ENCODE measurements around the gene IRF2.

IRF2 gene

DNA sequence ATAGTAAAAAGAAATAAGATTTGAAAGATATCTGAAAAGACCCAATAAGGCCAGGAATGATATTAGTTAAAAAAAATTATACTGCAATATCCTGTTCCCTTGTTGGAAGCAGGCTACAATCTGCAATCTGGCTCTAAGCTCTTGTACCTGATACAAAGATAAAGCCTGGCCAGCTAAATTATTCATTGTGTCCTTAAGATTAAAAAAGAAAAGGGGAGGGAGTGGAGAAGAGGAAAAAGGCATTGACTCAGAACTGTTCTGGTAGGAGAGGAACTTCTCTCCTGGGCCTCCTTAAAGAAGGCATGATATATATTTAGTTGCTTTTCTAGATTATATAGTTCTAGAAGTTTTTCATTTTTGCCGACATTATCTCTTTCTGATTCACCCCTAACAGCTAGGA, 46.7 kb downstream of the IRF2 start:
- no peak for DNase-seq

DNA sequence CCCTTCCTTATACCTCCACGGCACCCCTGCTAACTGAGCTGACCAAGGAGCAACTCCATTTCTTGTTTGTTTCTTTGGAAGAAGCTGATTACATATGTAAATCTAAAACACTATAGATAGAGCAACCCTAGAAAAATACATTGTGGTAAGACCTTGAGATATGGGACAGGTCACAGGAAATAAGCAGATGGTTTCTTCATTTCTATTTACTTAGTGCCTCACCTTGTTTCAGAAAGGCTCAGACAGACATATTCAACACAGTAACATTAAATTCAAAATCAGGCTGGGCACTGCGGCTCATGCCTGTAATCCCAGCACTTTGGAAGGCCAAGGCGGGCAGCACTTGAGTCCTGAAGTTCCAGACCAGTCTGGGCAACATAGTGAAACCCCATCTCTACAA, 47.3 kb downstream of the IRF2 start:
- no peak for DNase-seq

DNA sequence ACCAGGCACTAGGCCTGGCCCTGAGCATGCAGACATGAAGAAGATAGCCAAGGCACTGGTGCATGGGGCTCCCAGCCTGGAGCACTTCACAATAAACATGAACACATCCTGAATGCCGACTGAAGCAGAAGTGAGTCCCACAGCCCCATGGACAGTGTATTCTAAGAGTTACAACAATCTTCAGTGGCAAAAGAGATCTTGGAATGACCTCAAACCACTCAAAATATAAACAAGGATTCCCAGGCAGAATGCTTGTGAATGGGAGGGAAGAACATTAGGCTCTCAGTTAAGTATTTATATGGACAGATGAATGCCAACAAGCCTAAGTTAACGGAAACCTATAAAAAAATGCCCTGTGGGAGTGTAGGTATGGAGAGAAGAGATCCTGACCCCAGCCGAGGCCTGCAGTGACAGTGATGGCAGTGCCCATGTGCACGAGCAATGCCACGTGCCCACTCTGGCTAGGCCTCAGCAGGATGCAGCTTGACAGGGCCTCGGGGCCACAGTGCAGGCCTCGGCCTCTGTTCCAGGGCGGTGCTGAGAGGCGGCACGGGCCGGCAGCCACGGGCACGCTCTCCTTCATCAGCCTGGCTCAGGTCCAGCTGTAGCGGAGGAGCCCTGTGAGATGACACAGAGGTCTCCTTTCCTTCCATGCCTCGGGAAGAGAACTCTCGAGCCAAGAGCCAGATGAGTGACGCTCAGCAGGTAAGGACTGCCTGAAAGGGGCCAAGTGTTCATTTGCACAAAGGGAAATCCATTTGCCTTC, 49.2 kb downstream of the IRF2 start:
- no peak for DNase-seq

DNA sequence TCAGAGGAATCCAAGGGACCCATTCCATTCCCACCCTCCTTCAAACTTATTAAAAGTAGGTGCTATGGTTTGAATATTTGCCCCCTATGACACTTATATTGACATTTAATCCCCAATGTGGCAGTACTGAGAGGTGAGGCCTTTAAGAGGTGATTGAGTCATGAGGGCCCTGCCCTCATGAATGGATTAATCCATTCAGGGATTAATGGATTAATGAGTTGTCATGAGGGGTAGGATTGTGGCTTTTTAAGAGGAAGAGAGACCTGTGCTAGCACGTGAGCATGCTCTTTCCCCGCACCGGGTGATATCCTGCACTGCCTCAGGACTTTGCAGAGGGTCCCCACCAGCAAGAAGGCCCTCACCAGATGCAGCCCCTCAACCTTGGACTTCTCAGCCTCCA, 50.1 kb downstream of the IRF2 start:
- no peak for DNase-seq

DNA sequence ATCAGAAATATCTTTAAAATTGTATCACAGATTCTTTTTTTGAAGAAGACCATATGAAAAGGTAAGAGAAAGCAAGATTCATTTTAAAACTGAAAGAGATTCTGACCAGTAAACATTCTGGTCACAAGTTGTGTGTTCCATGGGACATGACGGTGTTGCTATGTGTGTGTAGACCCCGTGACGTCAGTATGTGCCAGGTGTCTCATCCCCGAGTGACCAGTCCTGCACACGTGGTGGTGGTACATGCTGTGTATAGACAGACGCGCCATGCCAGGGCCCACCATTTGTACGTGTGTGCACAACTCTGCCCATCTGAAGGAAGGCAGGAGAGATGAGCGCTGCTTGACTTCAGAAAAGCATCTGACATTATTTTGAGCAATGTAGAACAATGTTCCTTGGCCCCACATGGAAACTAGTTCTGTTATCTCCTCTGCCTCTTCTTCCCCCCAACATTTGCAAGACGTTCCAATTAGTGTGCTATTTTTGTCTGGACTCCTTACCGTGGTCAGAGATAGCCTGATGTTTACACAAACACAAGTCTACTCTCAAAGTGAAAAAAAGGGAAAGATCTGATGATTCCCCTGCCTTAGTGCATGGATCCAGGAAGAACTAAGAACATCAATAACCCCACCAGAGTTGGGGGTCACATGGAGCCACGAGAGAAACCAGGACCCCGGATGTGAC, 51.2 kb downstream of the IRF2 start:
- DNase-seq = no peak

DNA sequence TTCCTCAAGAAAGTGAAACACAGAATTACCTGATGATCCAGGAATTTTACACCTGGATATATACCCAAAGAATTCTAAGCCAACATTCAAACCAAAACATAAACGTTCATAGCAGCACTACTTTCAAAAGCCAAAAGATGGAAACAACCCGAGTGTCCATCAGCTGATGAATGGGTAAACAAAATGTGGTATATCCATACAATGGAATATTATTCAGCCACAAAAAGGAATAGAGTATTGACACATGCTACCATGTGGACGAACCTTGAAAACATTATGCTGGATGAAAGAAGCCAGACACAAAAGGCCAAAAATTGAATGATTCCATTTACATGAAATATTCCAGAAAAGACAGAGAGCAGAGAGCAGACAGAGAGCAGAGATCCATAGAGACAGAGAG, 52.0 kb downstream of the IRF2 start:
- DNase-seq = no peak

DNA sequence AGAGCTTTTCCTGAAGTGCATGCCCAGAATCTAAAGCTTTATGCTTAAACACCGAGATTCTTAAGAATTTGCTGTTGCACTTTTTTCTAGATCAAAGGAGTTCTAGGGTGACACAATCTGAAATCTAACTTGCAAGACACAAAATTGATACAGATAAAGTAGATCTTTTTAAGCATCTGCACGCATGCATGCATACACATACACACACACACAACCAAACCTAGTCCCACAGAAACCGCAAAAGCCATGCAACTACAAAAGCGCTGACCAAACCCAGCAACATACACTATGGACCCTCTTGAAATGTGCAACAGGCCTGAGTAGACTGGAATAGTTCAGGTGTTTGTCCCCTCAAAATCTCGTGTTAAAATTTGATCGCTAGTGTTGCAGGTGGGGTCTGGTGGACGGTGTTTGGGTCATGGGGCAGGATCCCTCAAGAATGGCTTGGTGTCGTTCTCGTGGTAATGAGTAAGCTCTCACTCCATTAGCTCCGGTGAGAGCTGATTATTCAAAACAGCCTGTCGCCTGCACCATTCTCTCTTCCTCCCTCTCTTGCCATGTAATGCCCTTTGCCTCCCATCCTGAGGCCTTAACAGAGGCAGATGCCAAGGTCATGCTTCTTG, 52.7 kb downstream of the IRF2 start:
- DNase-seq = no peak

DNA sequence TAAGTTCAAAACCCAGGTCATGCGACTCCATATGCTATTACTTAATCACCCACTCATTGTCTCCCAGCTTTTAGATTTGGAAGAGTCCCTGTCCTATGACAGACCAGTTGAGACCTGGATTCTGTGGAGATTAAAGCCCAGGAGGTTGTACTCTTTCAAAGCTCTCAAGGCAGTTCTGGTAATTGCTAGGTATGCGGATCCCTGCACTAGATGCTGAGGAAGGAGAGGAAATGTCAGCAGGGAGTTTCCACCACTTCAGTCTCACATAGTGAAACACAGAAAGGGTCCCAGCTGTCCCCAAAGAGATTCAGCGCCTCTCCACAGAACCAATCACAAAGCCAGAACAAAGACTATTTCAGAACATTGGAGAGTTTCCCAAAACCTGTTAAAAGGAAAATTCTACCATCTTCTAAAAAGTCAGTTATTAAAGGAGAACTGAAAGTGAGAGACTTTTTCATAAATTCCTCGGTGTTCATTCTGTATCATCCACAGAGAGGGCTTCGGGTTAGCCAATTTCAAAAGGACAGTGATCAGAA, 53.4 kb downstream of the IRF2 start:
- no peak for DNase-seq

DNA sequence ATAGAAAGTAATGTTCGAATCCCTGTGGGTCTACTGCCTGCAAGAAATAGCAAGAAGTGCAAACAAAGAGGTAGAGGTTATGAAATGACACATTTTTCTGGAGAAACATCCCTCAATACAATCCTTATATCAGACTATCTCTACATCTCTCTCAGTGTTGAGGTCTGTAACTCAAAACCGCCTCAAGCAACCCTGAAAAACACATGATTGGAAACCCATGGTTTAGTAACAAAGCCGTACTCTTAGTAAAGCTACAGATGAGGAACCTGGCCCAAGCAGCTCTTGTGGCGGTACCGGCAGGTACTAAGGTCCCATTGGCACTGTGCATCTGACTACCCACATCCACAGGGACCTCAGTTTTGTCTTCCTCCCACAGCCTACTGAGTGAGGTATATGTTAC, 53.9 kb downstream of the IRF2 start:
- no peak for DNase-seq

DNA sequence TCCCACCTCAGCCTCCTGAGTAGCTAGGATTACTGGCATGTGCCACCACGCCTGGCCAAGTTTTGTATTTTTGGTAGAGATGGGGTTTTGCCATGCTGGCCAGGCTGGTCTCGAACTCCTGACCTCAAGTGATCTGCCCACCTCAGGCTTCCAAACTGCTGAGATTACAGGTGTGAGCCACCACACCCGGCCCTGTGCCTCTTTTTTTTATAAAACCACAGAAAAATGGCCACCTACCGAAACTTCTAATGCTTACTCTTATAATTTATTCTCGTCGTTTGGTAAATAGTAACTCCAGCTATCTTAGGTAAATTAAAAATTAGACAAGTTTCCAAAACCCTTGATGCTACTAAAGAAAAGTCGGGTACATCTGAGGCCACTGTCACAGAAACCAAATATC, 54.4 kb downstream of the IRF2 start:
- no peak for DNase-seq

DNA sequence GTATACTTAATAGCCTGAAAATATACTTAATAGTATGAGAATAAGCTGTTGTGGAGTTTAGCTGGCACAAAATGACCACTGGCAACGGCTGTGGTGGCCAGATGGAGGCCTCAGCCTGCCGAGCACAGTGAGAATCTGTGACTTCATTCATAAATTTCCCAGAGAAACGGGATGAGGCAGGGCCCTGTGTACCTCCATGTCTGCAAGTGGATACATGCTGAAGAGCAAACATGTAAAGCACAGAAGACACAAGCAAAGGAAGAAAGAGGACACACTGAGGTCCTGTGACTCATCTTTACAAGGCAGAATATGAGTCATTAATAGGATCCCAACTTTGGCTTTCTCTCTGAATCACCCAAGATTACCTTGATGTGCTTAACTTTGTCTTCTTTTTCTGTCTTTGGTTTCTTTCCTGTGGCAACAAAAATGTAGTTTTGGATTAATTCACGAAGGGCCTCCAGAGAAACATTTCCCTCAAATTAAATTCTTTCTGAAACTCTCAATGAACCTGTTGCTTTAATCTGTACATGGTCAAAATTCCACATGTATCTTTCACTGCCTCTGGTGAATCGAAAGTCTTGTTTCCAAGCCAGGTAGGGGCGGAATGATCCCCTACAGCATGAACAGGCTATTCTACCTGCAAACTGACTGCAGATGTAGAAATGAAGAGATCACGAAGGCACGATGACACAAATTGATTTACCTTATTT, 56.4 kb downstream of the IRF2 start:
- DNase-seq = no peak

DNA sequence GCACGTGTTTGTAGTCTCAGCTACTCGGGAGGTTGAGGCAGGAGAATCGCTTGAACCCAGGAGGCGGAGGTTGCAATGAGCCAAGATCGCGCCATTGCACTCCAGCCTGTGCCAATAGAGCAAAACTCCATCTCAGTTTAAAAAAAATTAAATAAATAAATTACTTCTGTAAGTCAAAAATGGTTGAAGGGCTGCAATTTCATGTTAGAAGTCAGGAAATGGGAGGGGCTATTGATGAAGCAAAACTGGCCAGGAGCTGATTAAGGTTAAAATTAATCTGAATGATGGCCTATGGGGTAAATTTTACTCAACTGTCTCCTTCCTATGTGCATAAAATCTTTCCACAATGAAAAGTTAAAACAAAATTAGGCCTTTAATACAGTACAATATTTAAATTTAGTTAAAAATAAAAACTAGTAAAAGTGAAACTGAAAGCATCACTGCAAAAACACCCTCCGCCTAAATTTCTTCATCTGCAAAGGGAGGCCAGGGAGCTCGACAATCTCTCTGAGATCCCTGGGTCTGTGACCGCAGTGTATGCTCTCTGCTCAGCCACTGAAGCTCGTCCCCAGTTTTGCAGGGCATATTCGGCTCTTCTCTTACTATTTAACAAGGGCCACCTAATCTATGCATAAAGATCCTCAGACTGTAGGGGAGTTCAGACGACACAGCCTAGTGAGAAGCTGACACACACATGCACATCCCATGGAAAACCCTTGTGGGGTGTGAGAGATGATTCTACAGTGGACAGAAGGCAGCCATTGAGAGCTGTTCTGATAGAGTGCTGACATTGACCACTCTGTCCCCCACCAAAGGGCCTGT, 57.2 kb downstream of the IRF2 start:
- DNase-seq = no peak

DNA sequence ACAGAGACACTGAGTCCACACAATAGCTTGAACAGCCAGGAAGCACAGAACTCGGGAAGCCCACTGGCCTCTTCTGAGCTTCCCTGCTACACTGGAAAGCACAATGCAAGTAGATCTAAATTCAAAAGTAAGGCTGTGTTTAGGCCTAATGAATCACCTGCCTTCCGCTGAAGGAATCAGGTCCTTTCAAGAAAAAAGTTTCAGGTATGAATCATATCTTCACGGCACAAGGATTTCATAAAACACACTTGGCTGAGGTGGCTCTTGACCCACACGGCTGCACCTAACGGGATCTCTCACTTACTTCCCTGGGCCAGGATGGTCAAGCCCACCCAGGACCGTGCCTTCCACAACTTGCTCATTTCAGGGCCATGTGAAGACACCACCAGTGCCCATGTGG, 59.3 kb downstream of the IRF2 start:
- DNase-seq = no peak

DNA sequence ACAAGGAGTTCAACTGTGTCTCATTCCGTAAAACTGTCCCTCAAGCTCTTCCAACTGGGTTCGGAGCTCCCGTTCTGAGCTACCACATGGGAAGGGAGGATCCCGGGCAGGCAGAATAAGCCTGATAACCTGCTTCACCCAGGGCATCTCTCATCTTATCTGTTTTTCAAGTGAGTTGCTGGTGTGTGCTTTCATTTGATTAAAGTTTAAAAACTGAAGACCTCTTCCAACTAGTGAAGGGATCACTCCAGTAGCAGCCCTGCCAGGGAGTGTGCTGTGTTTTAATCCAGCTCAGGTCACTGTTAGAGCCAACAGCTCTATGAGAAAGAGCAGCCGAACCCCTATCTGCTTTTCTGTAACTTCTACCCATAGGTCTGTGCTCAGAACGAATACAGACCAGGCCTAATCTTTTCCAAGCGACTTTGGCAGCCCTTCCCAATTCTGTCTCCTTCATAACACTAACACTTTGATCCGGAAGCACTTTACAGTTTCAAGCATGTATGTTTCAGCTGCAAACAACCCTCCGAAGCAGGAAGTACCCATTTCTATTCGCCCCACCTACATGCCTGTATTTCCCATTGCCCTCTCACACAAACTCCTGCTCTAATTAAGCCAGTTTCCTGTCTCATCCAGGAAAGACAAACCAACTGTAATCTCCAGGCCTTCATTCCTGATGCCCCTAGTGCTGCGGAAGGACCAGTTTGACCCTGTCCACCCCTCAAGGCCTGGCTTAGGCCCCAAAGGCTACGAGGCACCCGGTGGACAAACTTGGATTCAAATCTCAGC, 60.9 kb downstream of the IRF2 start:
- no peak for DNase-seq

DNA sequence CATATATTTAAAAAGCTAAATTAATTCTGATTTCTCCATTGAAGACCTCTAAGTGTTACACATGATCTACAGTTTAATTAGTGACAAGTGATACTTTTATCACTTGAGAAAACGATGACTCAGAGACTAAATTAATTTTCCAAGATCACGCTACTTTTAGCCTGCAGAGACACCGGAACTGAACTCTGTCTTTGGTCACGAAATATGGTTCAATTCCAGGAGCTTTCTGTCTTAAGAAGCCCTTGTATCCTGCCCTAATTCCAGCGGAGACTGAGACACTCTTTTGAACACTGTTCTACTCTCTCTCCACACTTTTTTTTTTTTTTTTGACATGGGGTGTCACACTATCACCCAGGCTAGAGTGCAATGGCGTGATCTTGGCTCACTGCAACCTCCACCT, 63.6 kb downstream of the IRF2 start:
- DNase-seq = no peak

DNA sequence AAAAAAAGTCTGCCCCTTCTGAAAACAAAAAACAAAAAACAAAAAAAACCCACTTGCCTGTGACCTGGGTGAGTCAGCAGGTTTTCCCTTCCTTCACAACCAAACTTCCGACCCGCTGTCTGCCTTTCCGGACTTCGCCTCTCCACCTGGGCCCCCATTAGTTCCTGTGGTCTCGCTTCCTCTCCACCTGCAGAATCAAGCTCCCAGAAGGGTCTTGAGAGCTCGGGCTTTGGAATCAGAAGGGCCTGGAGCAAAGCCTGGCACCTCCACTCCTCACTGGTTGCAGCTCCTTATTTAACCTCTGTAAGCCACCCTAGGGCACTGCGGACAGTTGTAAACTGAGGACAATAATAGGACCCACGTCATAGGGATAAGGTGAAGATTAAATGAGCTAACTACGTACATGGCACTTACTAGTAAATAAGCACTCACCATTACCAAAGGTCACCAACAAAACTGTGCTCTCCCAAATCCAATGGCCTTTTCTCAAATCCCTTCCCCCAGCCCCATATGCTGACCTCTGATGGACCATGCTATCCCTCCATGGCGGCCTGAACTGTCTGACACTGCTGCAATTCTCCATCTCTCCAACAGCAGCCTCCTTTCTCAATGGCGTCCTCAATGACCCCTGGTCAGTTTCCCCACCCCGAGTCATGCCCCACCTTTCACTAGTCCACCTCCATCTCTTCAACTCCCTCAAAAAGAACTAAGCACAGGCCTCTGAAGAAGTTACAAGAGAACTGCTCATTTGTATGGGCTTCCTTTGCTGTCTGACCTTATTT, 64.2 kb downstream of the IRF2 start:
- DNase-seq = no peak

DNA sequence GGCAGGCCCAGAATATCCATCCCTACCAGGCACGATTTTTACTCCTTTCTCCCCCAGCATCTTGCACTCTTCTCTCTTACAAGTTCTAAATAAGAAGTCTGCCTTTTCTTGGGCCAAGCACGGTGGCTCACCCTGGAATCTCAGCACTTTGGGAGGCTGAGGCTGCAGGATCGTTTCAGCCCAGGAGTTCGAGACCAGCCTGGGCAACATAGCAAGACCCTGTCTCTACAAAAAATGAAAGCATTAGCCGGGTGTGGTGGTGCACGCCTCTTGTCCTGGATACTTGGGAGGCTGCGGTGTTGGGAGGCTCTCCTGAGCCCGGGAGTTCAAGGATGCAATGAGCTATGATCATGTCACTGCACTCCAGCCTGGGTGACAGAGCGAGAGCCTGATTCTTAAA, 64.8 kb downstream of the IRF2 start:
- no peak for DNase-seq

DNA sequence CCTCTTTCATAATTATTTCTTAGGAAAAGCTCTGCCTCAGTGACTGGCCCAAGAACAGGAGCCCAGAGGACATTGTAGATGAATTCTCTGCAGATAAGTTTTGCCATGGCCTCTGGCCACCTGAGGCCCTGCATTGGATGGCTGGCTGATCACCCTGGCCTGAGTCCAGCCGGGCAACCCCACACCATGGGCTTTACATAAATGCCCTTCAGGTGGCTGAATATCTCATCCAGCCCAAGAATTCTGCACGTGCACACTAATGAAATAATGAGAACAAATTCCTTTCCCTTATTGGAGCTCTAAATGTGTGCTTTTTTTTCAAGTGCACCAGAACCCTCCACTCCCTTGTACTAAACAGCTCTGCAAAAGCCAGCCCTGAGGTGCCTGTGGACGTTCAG, 65.7 kb downstream of the IRF2 start:
- no peak for DNase-seq

DNA sequence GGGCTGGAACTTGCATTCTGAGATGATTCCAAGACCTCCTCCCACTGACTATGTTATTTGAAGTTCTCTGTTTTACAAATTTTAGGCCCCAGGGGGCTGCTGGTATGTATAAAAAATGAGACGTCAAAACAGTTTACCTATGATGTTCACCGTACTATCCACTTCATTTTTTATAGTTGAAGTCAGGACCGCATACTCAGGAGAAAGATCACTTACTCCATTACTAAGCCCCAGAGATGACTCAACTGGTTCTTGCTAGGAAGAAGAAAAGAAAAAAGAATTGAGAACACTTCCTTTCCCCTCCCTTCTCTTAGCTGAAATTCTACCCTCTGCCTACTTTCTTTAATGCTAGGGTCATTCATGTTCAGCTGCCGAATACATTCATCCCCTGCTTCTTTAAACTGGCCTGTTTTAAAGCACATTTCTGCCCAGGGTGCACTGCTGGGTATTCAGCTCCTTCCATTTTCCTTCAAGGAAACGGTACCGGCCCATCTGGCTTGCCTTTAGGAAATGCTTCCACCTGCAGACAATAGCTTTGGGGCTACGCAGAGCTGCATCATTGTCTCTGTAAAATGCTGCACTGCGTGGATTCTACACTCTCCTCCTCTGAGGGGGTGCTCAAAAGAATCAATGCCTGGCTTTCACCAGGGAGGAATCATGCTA, 66.2 kb downstream of the IRF2 start:
- DNase-seq = no peak

DNA sequence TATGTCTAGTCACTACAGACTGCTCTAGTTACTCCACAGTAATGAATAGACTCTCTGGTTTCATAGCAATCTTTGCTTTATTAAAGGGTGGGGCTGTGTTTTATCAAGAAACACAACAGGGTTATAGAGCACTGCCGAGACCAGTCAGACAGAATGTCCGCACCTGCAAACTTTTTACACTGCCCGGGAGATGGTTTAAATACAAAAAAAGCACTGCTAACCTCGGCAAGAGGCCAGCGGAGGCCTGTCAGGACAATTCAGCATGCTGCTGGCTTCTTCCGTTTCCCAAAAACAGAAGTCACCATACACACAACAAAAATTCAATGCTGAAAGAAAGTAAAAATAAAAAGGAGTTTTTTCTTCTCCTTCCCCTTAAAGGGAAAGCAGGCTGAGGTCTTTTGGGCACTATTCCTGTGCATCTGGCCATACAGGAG, 67.4 kb downstream of the IRF2 start:
- DNase-seq = no peak
